ENCODE data around the gene CORO2B.

- TF ChIP-seq CTCF (conservative IDR thresholded peaks at IDR 0.05; ENCODE audit: low read depth, low read length) (no peak), EZH2 (IDR thresholded peaks at IDR 0.05; ENCODE audit: borderline replicate concordance, low read depth, low read length, poor library complexity, severe bottlenecking) (no peak)
These were observed 36.5 kb downstream of the CORO2B start for GRCh38 chr15:68615301-68615700.

Measured in A673 (cell line).